Common myeloid progenitor, CD34-positive (primary cell): Measurements from ENCODE around the gene STOX2.

Experiments
- CTCF ChIA-PET: fragments of 350-600 bp; sonication (Branson Sonifier 250); formaldehyde crosslinking; loops from one replicate; lab custom pipeline; 2021; ENCODE audit warnings: antibody characterized with exemption; lab: Charles Lee
- POLR2A ChIA-PET: fragments of 350-600 bp; sonication (Branson Sonifier 250); formaldehyde crosslinking; loops from one replicate; lab custom pipeline; 2021; ENCODE audit warnings: antibody characterized with exemption; lab: Charles Lee
- DNase-seq, 3 donors: peaks; one replicate each; pipeline versions ENCODE4 v3.0.0 to v3.0.0-alpha.2; 2013
- H3K27ac ChIP-seq, 2 experiments: 1 replicate in 1 of 2; 2 replicates in 1 of 2; pipeline ENCODE4 v1.7.0; 2013; ENCODE audit warnings: inconsistent platforms in 2 of 2, low read length in 2 of 2, mild to moderate bottlenecking in 2 of 2, low read depth in 1 of 2, moderate library complexity in 1 of 2; ENCODE audit not compliant: severe bottlenecking in 2 of 2, insufficient read depth in 1 of 2, poor library complexity in 1 of 2
- H3K27me3 ChIP-seq, 5 experiments: replicated peaks in 2 of 5; 1 replicate in 3 of 5; 2 replicates in 2 of 5; pipeline versions ENCODE4 v1.6.1 to v1.7.0; 2013; ENCODE audit warnings: low read length in 4 of 5, mild to moderate bottlenecking in 2 of 5, moderate library complexity in 2 of 5, inconsistent platforms in 1 of 5; ENCODE audit not compliant: insufficient read depth in 5 of 5, control insufficient read depth in 4 of 5
- H3K36me3 ChIP-seq, 4 experiments: 1 replicate in 2 of 4; 2 replicates in 2 of 4; pipeline versions ENCODE4 v1.6.1 to v1.7.0; 2013; ENCODE audit warnings: low read length in 3 of 4, control low read depth in 1 of 4, mild to moderate bottlenecking in 1 of 4; ENCODE audit not compliant: control insufficient read depth in 4 of 4, insufficient read depth in 4 of 4
- H3K4me1 ChIP-seq, 4 experiments: 1 replicate in 3 of 4; 2 replicates in 1 of 4; pipeline versions ENCODE4 v1.6.1 to v1.7.1; 2013; ENCODE audit warnings: low read length in 3 of 4, mild to moderate bottlenecking in 3 of 4, control low read depth in 1 of 4, inconsistent platforms in 1 of 4, moderate library complexity in 1 of 4; ENCODE audit not compliant: control insufficient read depth in 4 of 4, insufficient read depth in 4 of 4; ENCODE audit errors: control extremely low read depth in 1 of 4
- H3K4me3 ChIP-seq, 7 experiments: 1 replicate in 4 of 7; 2 replicates in 3 of 7; pipeline versions ENCODE4 v1.5.1 to v1.7.0; 2013; ENCODE audit warnings: mild to moderate bottlenecking in 7 of 7, low read length in 6 of 7, moderate library complexity in 6 of 7, inconsistent platforms in 2 of 7, low read depth in 2 of 7, control low read depth in 1 of 7; ENCODE audit not compliant: insufficient read depth in 4 of 7, control insufficient read depth in 1 of 7; ENCODE audit errors: extremely low read depth in 1 of 7
- H3K9me3 ChIP-seq, 5 experiments: 1 replicate in 4 of 5; 2 replicates in 1 of 5; pipeline versions ENCODE4 v1.6.1 to v1.7.1; 2013; ENCODE audit warnings: low read length in 4 of 5, mild to moderate bottlenecking in 2 of 5, inconsistent platforms in 1 of 5, low read depth in 1 of 5, moderate library complexity in 1 of 5; ENCODE audit not compliant: control insufficient read depth in 4 of 5, insufficient read depth in 2 of 5; ENCODE audit errors: control extremely low read depth in 1 of 5
- WGBS: methylation state at CpG from one replicate; pipeline ENCODE4 v1.1.5; 2013; ENCODE audit not compliant: insufficient coverage; 5-methylcytosine and 5-hydroxymethylcytosine counted together

STOX2 gene

GRCh38 chr4:183989461-183989860, 84.4 kb downstream of the STOX2 start:
- ChIA-PET CTCF (no interaction called here), POLR2A (no interaction called here)
- Histone ChIP-seq H3K27me3 (no peaks in the 10 kb centered on the region), H3K4me3 (no peak overlapping the region), H3K9me3 (no peaks in the 10 kb centered on the region), H3K27ac (no peak overlapping the region), H3K4me1 (peaks cover 0 to 15% (median 2%) of the 10 kb centered on the region in 4 experiments), H3K36me3 (no peaks in the 10 kb centered on the region)
- WGBS, result 28% methylated on average over 6 of the region's 6 CpGs
- peak; percentile 20 to 71 (median 65) for DNase-seq

- no peaks in the 10 kb centered on the region for H3K27me3 ChIP-seq
- no peaks in the 10 kb centered on the region for H3K9me3 ChIP-seq
- H3K27ac ChIP-seq, result no peak overlapping the region
- peaks cover 0 to 15% (median 2%) of the 10 kb centered on the region in 4 experiments for H3K4me1 ChIP-seq
- ChIA-PET POLR2A (no interaction called here), CTCF (no interaction called here)
- 0% methylated on average over 1 of the region's 2 CpGs for WGBS
- H3K4me3 ChIP-seq, result no peak overlapping the region
- H3K36me3 ChIP-seq, result no peaks in the 10 kb centered on the region
- peak in 1 of 3 donors; percentile 15 for DNase-seq
Observed at GRCh38 chr4:183989931-183990330, 84.8 kb downstream of the STOX2 start.

- Histone ChIP-seq H3K4me1 (peaks cover 0 to 9% (median 0%) of the 10 kb centered on the region in 4 experiments), H3K27me3 (peaks cover 0 to 1% (median 0%) of the 10 kb centered on the region in 5 experiments), H3K27ac (no peak overlapping the region), H3K9me3 (no peaks in the 10 kb centered on the region), H3K4me3 (no peak overlapping the region), H3K36me3 (no peaks in the 10 kb centered on the region)
- 95% methylated on average over 4 of the region's 6 CpGs for WGBS
- CTCF ChIA-PET, result interaction anchor here (0.9 kb wide), 1 partner anchor 10 kb away, joined by 3 read pairs; no protein-coding TSS in a partner anchor
- POLR2A ChIA-PET, result no interaction called here
- DNase-seq, result no peak
Observed at GRCh38 chr4:183993676-183994075, 88.6 kb downstream of the STOX2 start.

GRCh38 chr4:183995570-183995969, 90.5 kb downstream of the STOX2 start:
- ChIA-PET POLR2A (no interaction called here), CTCF (no interaction called here)
- DNase-seq, result no peak
- H3K9me3 ChIP-seq, result no peaks in the 10 kb centered on the region
- H3K36me3 ChIP-seq, result no peaks in the 10 kb centered on the region
- H3K27me3 ChIP-seq, result peaks cover 0 to 1% (median 0%) of the 10 kb centered on the region in 5 experiments
- WGBS, result 100% methylated on average over 8 of the region's 11 CpGs
- no peak overlapping the region for H3K4me3 ChIP-seq
- no peak overlapping the region for H3K27ac ChIP-seq
- H3K4me1 ChIP-seq, result no peaks in the 10 kb centered on the region

- ChIA-PET CTCF (no interaction called here), POLR2A (no interaction called here)
- DNase-seq, result no peak
- WGBS, result 97% methylated on average over 4 of the region's 4 CpGs
- Histone ChIP-seq H3K9me3 (no peaks in the 10 kb centered on the region), H3K4me3 (no peak overlapping the region), H3K36me3 (no peaks in the 10 kb centered on the region), H3K27ac (no peak overlapping the region), H3K27me3 (peaks cover 0 to 1% (median 0%) of the 10 kb centered on the region in 5 experiments), H3K4me1 (no peaks in the 10 kb centered on the region)
Observed at GRCh38 chr4:183996868-183997267, 91.8 kb downstream of the STOX2 start.

DNA sequence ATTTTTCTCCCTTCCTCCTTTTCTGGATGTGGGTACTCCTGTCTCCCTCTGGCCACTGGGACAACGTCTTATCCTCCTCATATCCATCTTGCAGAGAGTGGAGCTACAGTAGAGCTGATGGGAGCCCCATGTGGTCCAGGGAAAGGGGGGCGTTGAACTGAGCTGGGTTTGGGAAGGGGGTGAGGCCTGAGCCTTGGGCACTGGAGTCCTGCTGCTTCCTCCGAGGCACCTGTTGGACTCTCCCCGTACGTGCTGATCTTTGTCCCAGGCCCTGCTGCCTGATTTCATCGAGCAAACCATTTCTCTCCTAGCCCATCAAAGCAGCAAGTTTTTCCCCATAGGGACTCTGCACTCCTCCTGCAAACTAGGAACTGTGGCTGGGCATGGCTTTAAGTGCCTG, 94.3 kb downstream of the STOX2 start:
- Histone ChIP-seq H3K4me1 (no peaks in the 10 kb centered on the region), H3K9me3 (no peaks in the 10 kb centered on the region), H3K4me3 (no peak overlapping the region), H3K27ac (no peak overlapping the region), H3K36me3 (no peaks in the 10 kb centered on the region), H3K27me3 (peaks cover 0 to 1% (median 0%) of the 10 kb centered on the region in 5 experiments)
- ChIA-PET POLR2A (no interaction called here), CTCF (no interaction called here)
- no peak for DNase-seq
- 93% methylated on average over 2 of the region's 6 CpGs for WGBS

DNA sequence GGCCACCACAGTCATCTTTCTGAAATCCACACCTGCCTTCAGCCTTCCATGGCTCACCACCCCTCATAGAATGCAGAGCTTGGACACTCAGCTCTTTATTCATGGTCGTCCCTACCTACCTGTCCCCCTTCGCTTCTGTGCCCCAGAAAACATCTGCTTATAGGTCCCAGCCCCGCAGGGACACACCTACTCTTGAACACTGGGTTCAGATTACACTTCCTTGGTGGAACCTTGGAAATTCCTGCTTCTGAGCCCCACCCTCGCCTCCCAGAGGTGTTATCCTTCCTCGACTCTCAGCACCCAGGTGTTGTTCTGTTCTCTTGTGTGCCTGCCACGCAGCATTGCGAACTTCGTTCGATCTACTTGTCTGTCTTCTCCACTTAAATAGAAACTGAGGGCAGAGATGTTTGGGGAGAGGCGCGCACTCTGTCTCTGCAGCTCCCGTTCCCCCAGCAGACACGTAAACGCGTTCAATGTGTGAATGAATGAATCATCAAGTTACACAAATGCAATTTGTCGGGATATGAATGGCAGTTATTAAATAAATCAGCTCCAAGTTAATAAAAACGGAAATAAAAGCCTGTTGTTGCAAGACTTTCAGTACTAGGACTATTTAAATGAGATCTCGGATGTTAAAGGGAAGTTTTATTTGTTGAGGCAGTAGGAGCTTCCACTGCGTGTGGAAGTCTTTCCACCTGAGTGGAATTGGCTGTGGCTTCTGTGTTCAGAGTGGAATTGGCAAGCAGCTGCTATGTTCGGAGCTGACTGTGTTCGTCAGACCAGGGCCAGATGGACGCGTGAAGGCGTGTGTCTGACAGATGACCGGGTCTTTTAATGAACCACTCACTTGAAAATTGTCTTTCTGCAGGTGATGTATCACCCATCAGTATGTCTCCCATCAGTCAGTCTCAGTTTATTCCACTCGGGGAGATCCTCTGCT, 95.6 kb downstream of the STOX2 start:
- POLR2A ChIA-PET, result no interaction called here
- CTCF ChIA-PET, result no interaction called here
- H3K4me1 ChIP-seq, result no peaks in the 10 kb centered on the region
- H3K27me3 ChIP-seq, result no peaks in the 10 kb centered on the region
- H3K4me3 ChIP-seq, result no peak overlapping the region
- H3K9me3 ChIP-seq, result no peaks in the 10 kb centered on the region
- 97% methylated on average over 20 of the region's 26 CpGs for WGBS
- no peaks in the 10 kb centered on the region for H3K36me3 ChIP-seq
- no peak for DNase-seq
- H3K27ac ChIP-seq, result no peak overlapping the region
